ENCODE results near the gene RRAGD. TPM values are rescaled to one million over a fixed set of nuclear protein-coding genes. Genes with fewer than 3 reads are reported as not detected.
"Not testable (repeated sequence)": the region's sequence is repeated elsewhere in the genome, so short reads cannot be mapped to it uniquely, and the experiment has no call there.

RRAGD gene
- total and polyA plus RNA-seq, 4 donors = 4.7 to 6.7 (median 5.6) TPM

DNA sequence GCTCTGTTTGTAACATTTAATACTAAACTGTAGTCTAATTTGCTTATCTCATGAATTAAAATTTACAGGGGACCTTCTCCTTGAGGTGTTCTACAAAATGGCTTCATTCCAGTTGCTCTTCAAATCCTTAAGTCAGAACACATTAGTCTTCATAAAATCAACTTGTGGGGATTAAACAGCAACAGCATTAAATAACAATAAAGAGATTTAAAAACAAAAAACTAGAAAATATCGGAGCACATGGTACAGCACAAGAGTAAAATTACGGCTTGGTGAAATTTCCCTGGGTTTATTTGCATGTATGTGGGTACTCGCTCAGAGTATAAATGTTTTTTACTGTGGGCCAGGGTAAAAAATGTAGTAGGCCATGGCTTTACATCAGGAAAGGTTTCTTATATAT is 12.0 kb downstream of the RRAGD start:
- Histone ChIP-seq H3K27me3 (ENCODE audit: control insufficient read depth in 4 of 4, insufficient read depth in 4 of 4, low read length in 3 of 4) (no peaks in the 10 kb centered on the region), H3K9me3 (ENCODE audit: control insufficient read depth in 4 of 4, low read length in 3 of 4) (no peaks in the 10 kb centered on the region), H3K4me1 (ENCODE audit: control insufficient read depth in 4 of 4, insufficient read depth in 4 of 4, low read length in 3 of 4) (no peaks in the 10 kb centered on the region), H3K4me3 (ENCODE audit: low read depth in 1 of 3, low read length in 3 of 3) (no peak overlapping the region), H3K9ac (ENCODE audit: low read depth in 1 of 2, low read length in 2 of 2) (no peak overlapping the region), H3K36me3 (ENCODE audit: control insufficient read depth in 4 of 4, insufficient read depth in 3 of 4, low read depth in 1 of 4, low read length in 3 of 4) (no peaks in the 10 kb centered on the region), H3K27ac (ENCODE audit: low read depth in 1 of 2, low read length in 2 of 2) (no peak overlapping the region)
- TF ChIP-seq, protein P1, sequence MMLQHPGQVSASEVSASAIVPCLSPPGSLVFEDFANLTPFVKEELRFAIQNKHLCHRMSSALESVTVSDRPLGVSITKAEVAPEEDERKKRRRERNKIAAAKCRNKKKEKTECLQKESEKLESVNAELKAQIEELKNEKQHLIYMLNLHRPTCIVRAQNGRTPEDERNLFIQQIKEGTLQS (IDR thresholded peaks at IDR 0.05) = no peak
- no peak for TF ChIP-seq RXRA (IDR thresholded peaks at IDR 0.05)
- no peak for TF ChIP-seq HNF4A (conservative IDR thresholded peaks at IDR 0.05)
- no peak for TF ChIP-seq FOXA2 (IDR thresholded peaks at IDR 0.05)
- TF ChIP-seq SP1 (IDR thresholded peaks at IDR 0.05) = no peak
- TF ChIP-seq, protein P2, sequence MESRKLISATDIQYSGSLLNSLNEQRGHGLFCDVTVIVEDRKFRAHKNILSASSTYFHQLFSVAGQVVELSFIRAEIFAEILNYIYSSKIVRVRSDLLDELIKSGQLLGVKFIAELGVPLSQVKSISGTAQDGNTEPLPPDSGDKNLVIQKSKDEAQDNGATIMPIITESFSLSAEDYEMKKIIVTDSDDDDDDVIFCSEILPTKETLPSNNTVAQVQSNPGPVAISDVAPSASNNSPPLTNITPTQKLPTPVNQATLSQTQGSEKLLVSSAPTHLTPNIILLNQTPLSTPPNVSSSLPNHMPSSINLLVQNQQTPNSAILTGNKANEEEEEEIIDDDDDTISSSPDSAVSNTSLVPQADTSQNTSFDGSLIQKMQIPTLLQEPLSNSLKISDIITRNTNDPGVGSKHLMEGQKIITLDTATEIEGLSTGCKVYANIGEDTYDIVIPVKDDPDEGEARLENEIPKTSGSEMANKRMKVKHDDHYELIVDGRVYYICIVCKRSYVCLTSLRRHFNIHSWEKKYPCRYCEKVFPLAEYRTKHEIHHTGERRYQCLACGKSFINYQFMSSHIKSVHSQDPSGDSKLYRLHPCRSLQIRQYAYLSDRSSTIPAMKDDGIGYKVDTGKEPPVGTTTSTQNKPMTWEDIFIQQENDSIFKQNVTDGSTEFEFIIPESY (IDR thresholded peaks at IDR 0.05) = no peak
- no peak for TF ChIP-seq JUND (IDR thresholded peaks at IDR 0.05)
- TF ChIP-seq YY1 (IDR thresholded peaks at IDR 0.05) = no peak
- TF ChIP-seq TAF1 (conservative IDR thresholded peaks at IDR 0.05) = no peak
- TF ChIP-seq GABPA (IDR thresholded peaks at IDR 0.05 in 1 of 2, conservative IDR thresholded peaks at IDR 0.05 in 1 of 2) = no peak
- WGBS = 98% methylated on average over 3 of the region's 3 CpGs
- no peak for DNase-seq (ENCODE audit: low spot score)

DNA sequence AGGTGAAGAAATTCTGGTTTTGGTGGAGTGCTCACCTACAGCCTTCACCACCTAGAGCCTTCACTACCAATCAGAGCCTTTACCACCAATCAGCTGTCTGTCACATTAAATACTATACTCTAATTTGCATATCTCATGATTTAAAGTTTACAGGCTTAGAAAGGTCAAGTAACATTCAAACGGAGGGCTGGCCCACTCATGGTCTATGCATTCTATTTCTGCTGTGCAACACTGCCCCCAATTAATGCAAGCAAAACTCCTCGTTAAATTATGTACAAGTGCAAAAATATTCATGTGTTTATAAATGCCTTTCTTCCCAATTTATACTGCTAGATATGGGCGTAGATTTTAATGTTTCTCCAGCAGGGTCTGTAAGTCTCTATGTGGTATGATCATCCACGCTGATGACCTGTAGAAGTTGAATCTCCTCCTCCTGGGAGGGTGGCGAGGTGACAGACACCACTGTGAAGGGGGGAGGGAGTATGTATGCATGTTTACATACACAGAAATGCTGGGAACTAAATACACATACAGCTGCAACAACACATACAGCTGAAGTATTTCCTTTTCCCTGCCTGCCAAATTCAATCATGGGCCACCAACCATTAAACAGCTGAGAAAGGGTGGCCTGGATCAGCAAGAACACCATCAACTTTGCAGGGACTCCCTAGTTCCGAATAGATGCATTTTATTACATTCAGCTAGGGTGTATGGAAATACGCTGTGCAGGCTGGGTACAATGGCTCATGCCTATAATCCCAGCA is 13.1 kb downstream of the RRAGD start:
- H3K4me1 ChIP-seq (ENCODE audit: control insufficient read depth in 4 of 4, insufficient read depth in 4 of 4, low read length in 3 of 4) = no peaks in the 10 kb centered on the region
- WGBS = 91% methylated on average over 7 of the region's 7 CpGs
- TF ChIP-seq, protein P3, sequence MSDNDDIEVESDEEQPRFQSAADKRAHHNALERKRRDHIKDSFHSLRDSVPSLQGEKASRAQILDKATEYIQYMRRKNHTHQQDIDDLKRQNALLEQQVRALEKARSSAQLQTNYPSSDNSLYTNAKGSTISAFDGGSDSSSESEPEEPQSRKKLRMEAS (IDR thresholded peaks at IDR 0.05) = no peak
- no peak for TF ChIP-seq GABPA (IDR thresholded peaks at IDR 0.05 in 1 of 2, conservative IDR thresholded peaks at IDR 0.05 in 1 of 2)
- no peak for TF ChIP-seq YY1 (IDR thresholded peaks at IDR 0.05)
- TF ChIP-seq, protein P2 (IDR thresholded peaks at IDR 0.05) = no peak
- TF ChIP-seq, protein P4, sequence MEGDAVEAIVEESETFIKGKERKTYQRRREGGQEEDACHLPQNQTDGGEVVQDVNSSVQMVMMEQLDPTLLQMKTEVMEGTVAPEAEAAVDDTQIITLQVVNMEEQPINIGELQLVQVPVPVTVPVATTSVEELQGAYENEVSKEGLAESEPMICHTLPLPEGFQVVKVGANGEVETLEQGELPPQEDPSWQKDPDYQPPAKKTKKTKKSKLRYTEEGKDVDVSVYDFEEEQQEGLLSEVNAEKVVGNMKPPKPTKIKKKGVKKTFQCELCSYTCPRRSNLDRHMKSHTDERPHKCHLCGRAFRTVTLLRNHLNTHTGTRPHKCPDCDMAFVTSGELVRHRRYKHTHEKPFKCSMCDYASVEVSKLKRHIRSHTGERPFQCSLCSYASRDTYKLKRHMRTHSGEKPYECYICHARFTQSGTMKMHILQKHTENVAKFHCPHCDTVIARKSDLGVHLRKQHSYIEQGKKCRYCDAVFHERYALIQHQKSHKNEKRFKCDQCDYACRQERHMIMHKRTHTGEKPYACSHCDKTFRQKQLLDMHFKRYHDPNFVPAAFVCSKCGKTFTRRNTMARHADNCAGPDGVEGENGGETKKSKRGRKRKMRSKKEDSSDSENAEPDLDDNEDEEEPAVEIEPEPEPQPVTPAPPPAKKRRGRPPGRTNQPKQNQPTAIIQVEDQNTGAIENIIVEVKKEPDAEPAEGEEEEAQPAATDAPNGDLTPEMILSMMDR (IDR thresholded peaks at IDR 0.05; ENCODE audit: low read depth, low read length, missing input control) = no peak
- no peak for TF ChIP-seq JUND (IDR thresholded peaks at IDR 0.05)
- no peak overlapping the region for H3K9ac ChIP-seq (ENCODE audit: low read depth in 1 of 2, low read length in 2 of 2)
- no peaks in the 10 kb centered on the region for H3K27me3 ChIP-seq (ENCODE audit: control insufficient read depth in 4 of 4, insufficient read depth in 4 of 4, low read length in 3 of 4)
- no peaks in the 10 kb centered on the region for H3K36me3 ChIP-seq (ENCODE audit: control insufficient read depth in 4 of 4, insufficient read depth in 3 of 4, low read depth in 1 of 4, low read length in 3 of 4)
- H3K9me3 ChIP-seq (ENCODE audit: control insufficient read depth in 4 of 4, low read length in 3 of 4) = no peaks in the 10 kb centered on the region
- no peak for DNase-seq (ENCODE audit: low spot score)
- H3K4me3 ChIP-seq (ENCODE audit: low read depth in 1 of 3, low read length in 3 of 3) = no peak overlapping the region
- no peak overlapping the region for H3K27ac ChIP-seq (ENCODE audit: low read depth in 1 of 2, low read length in 2 of 2)

DNA sequence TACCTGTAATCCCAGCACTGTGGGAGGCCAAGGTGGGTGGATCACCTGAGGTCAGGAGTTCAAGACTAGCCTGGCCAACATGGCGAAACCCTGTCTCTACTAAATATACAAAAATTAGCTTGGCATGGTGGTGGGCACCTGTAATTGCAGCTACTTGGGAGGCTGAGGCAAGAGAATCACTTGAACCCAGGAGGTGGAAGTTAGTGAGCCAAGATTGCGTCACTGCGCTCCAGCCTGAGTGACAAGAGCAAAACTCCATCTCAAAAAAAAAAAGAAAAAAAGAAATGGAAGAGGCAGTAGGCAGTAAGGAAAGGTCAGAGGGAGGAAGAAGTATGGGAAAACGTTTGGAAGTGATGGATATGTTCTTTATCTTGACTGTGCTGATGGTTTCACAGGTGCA is 14.2 kb downstream of the RRAGD start:
- not testable (repeated sequence) for H3K9me3 ChIP-seq (ENCODE audit: control insufficient read depth in 4 of 4, low read length in 3 of 4); H3K4me3 ChIP-seq (ENCODE audit: low read depth in 1 of 3, low read length in 3 of 3); H3K27ac ChIP-seq (ENCODE audit: low read depth in 1 of 2, low read length in 2 of 2); H3K9ac ChIP-seq (ENCODE audit: low read depth in 1 of 2, low read length in 2 of 2); H3K27me3 ChIP-seq (ENCODE audit: control insufficient read depth in 4 of 4, insufficient read depth in 4 of 4, low read length in 3 of 4); H3K4me1 ChIP-seq (ENCODE audit: control insufficient read depth in 4 of 4, insufficient read depth in 4 of 4, low read length in 3 of 4); DNase-seq (ENCODE audit: low spot score); H3K36me3 ChIP-seq (ENCODE audit: control insufficient read depth in 4 of 4, insufficient read depth in 3 of 4, low read depth in 1 of 4, low read length in 3 of 4)
- 89% methylated on average over 4 of the region's 4 CpGs for WGBS

Measured in liver (tissue), 9 donors.